B cell (primary cell): ENCODE measurements around the gene OSTF1. TPM values are rescaled to one million over a fixed set of nuclear protein-coding genes. Genes with fewer than 3 reads are reported as not detected.

Experiments
- ATAC-seq: fragments of 200-7000 bp; cut with Tn5 transposase; one replicate; pipeline ENCODE4 v1.10.0; 2021; ENCODE audit warnings: low read depth, mild to moderate bottlenecking, moderate number of reproducible peaks, moderate library complexity
- CTCF ChIA-PET: fragments of 350-600 bp; sonication (Branson Sonifier 250); formaldehyde crosslinking; loops from one replicate; lab custom pipeline; 2021; ENCODE audit warnings: antibody characterized with exemption, inconsistent platforms; lab: Charles Lee
- POLR2A ChIA-PET: fragments of 350-600 bp; sonication (Branson Sonifier 250); formaldehyde crosslinking; loops from one replicate; lab custom pipeline; 2021; ENCODE audit warnings: antibody characterized with exemption; lab: Charles Lee
- DNase-seq: peaks from one replicate; pipeline ENCODE4 v3.0.0; 2013
- H2AFZ ChIP-seq: 2 replicates; pipeline ENCODE4 v1.6.1; 2012; ENCODE audit warnings: mild to moderate bottlenecking, low read depth, low read length; ENCODE audit not compliant: insufficient read depth, poor library complexity, severe bottlenecking
- H3K27ac ChIP-seq, 2 donors: 1 replicate in 1 of 2; 2 replicates in 1 of 2; pipeline ENCODE4 v1.5.1; 2012 to 2013; ENCODE audit warnings: low read length in 2 of 2, mild to moderate bottlenecking in 2 of 2, moderate library complexity in 1 of 2
- H3K27me3 ChIP-seq, 4 experiments: fragments of 200-600 bp in 1 of 4; sonication (generic) in 1 of 4; replicated peaks in 1 of 4; 1 replicate in 2 of 4; 2 replicates in 2 of 4; pipeline versions ENCODE4 v1.6.1 to v1.7.0; 2013 to 2016; ENCODE audit warnings: low read length in 3 of 4, mild to moderate bottlenecking in 2 of 4, mixed read lengths in 1 of 4, moderate library complexity in 1 of 4; ENCODE audit not compliant: insufficient read depth in 4 of 4, control insufficient read depth in 3 of 4; ENCODE audit errors: control extremely low read depth in 1 of 4
- H3K36me3 ChIP-seq, 2 experiments: replicated peaks in 1 of 2; 1 replicate in 1 of 2; 2 replicates in 1 of 2; pipeline versions ENCODE4 v1.6.1 to v1.7.1; 2013; ENCODE audit warnings: low read length in 1 of 2; ENCODE audit not compliant: insufficient read depth in 2 of 2, control insufficient read depth in 1 of 2; ENCODE audit errors: control extremely low read depth in 1 of 2, extremely low read depth in 1 of 2
- H3K4me1 ChIP-seq, 2 donors: fragments of 200-600 bp in 1 of 2; sonication (generic) in 1 of 2; 1 replicate in 1 of 2; 2 replicates in 1 of 2; pipeline versions ENCODE4 v1.5.1 to v1.6.1; 2013 to 2017; ENCODE audit warnings: low read length in 2 of 2; ENCODE audit not compliant: control insufficient read depth in 2 of 2, insufficient read depth in 2 of 2
- H3K4me2 ChIP-seq: replicated peaks from 2 replicates; pipeline ENCODE3; 2012; ENCODE audit warnings: mild to moderate bottlenecking, low read depth, low read length; ENCODE audit not compliant: poor library complexity, severe bottlenecking
- H3K4me3 ChIP-seq, 5 experiments: fragments of 200-600 bp in 1 of 5; sonication (generic) in 1 of 5; 1 replicate in 3 of 5; 2 replicates in 2 of 5; pipeline versions ENCODE4 v1.5.1 to v1.7.0; 2011 to 2016; ENCODE audit warnings: low read length in 4 of 5, mild to moderate bottlenecking in 4 of 5, low read depth in 2 of 5, control low read depth in 1 of 5, moderate library complexity in 1 of 5; ENCODE audit not compliant: insufficient read depth in 1 of 5; ENCODE audit errors: control extremely low read depth in 1 of 5, extremely low read depth in 1 of 5
- H3K79me2 ChIP-seq: fragments of 200-600 bp; sonication (generic); one replicate; pipeline ENCODE4 v1.6.0; 2016; ENCODE audit warnings: low read length; ENCODE audit not compliant: control insufficient read depth, insufficient read depth
- H3K9ac ChIP-seq: fragments of 200-600 bp; sonication (generic); 2 replicates; pipeline ENCODE4 v1.6.1; 2017; ENCODE audit warnings: mild to moderate bottlenecking, low read length, moderate library complexity
- H3K9me3 ChIP-seq, 3 donors: one replicate each; pipeline versions ENCODE4 v1.6.1 to v1.7.1; 2013; ENCODE audit warnings: low read length in 2 of 3; ENCODE audit not compliant: control insufficient read depth in 2 of 3, insufficient read depth in 1 of 3; ENCODE audit errors: control extremely low read depth in 1 of 3
- H4K20me1 ChIP-seq: 2 replicates; pipeline ENCODE4 v1.6.0; 2012; ENCODE audit warnings: mild to moderate bottlenecking, low read length; ENCODE audit not compliant: insufficient read depth, control insufficient read depth, poor library complexity, severe bottlenecking
- H3K27ac Mint-ChIP-seq: one replicate; pipeline ENCODE4 v1.8.0; 2021; ENCODE audit warnings: mixed read lengths
- H3K27me3 Mint-ChIP-seq: one replicate; pipeline ENCODE4 v1.8.0; 2021; ENCODE audit warnings: mixed read lengths
- H3K4me1 Mint-ChIP-seq: one replicate; pipeline ENCODE4 v1.8.0; 2021; ENCODE audit warnings: mixed read lengths
- H3K4me3 Mint-ChIP-seq: one replicate; pipeline ENCODE4 v1.8.0; 2021; ENCODE audit warnings: mixed read lengths
- H3K9me3 Mint-ChIP-seq: one replicate; pipeline ENCODE4 v1.8.0; 2022; ENCODE audit warnings: mixed read lengths; ENCODE audit not compliant: insufficient read depth
- CTCF ChIP-seq: fragments of 200-600 bp; IDR thresholded peaks from one replicate; pipeline ENCODE4 v1.8.0; 2022; ENCODE audit warnings: antibody characterized with exemption, mild to moderate bottlenecking
- EZH2 ChIP-seq: IDR thresholded peaks from 2 replicates; pipeline ENCODE4 v1.6.1; 2012; ENCODE audit warnings: borderline replicate concordance, low read depth, mild to moderate bottlenecking, moderate library complexity, low read length; ENCODE audit not compliant: insufficient read depth, poor library complexity, severe bottlenecking
- WGBS: methylation state at CpG from one replicate; pipeline ENCODE4 v1.1.5; 2013; ENCODE audit warnings: missing lambda C conversion rate; ENCODE audit not compliant: insufficient coverage; 5-methylcytosine and 5-hydroxymethylcytosine counted together
- intact Hi-C: fragments of 100-400 bp; cut with micrococcal nuclease; formaldehyde crosslinking; loops from one replicate; pipeline ENCODE4 v1.10.0; 2022
- polyA plus RNA-seq: library from polyadenylated mRNA; depleted of rRNA; stranded (reverse); fragments of >200 nt; gene quantifications from 2 replicates; pipeline ENCODE4 v1.2.3, GENCODE V29; 2012
- total RNA-seq, 2 donors: library from RNA; stranded (reverse); fragments of 120-200 nt in 1 of 2; gene quantifications; 1 replicate in 1 of 2; 2 replicates in 1 of 2; pipeline versions ENCODE4 v1.2.3 to v1.2.4, GENCODE V29; 2013 to 2022

The OSTF1 gene
- total and polyA plus RNA-seq, 2 donors (not counting 1 experiment from before 2014, with no cell fraction given) = 33.8 to 62.0 TPM

GRCh38 chr9:75061169-75061568, 27.1 kb upstream of the OSTF1 start:
- no peaks in the 10 kb centered on the region for H3K9me3 Mint-ChIP-seq
- Histone ChIP-seq H3K9me3 (peaks cover 0 to 2% (median 0%) of the 10 kb centered on the region in 3 donors), H4K20me1 (no peaks in the 10 kb centered on the region), H2AFZ (no peak overlapping the region), H3K4me1 (no peaks in the 10 kb centered on the region), H3K36me3 (peaks cover 0 to 7% of the 10 kb centered on the region in 2 experiments), H3K27ac (no peak overlapping the region), H3K4me2 (no peak overlapping the region), H3K9ac (no peak overlapping the region), H3K27me3 (no peaks in the 10 kb centered on the region), H3K79me2 (no peaks in the 10 kb centered on the region), H3K4me3 (no peak overlapping the region)
- H3K27me3 Mint-ChIP-seq = no peaks in the 10 kb centered on the region
- DNase-seq (no peak), ATAC-seq (no peak)
- no peak for TF ChIP-seq EZH2
- no peak for TF ChIP-seq CTCF
- WGBS = no CpG with 5 or more reads among the region's 2 CpGs
- intact Hi-C loops = no loop called here
- CTCF ChIA-PET = interaction anchor here (0.6 kb wide), 2 partner anchors 24 to 34 kb away, joined by 3 read pairs; no protein-coding TSS in a partner anchor
- H3K27ac Mint-ChIP-seq = no peak overlapping the region
- H3K4me1 Mint-ChIP-seq = no peaks in the 10 kb centered on the region
- no peak overlapping the region for H3K4me3 Mint-ChIP-seq
- POLR2A ChIA-PET = no interaction called here

- peaks cover 1 to 11% of the 10 kb centered on the region in 2 experiments for H3K36me3 ChIP-seq
- WGBS = no CpG with 5 or more reads among the region's 1 CpG
These were observed 24.6 kb upstream of the OSTF1 start for GRCh38 chr9:75063556-75064305.

More at GRCh38 chr9:75063556-75064305, 24.6 kb upstream of the OSTF1 start:
- Mint-ChIP-seq H3K4me3 (no peak overlapping the region), H3K9me3 (no peaks in the 10 kb centered on the region), H3K27me3 (no peaks in the 10 kb centered on the region), H3K27ac (no peak overlapping the region), H3K4me1 (no peaks in the 10 kb centered on the region)
- Histone ChIP-seq H3K79me2 (no peaks in the 10 kb centered on the region), H3K27ac (no peak overlapping the region), H3K4me2 (no peak overlapping the region), H3K4me1 (no peaks in the 10 kb centered on the region), H3K27me3 (no peaks in the 10 kb centered on the region), H2AFZ (no peak overlapping the region), H3K9me3 (no peaks in the 10 kb centered on the region), H3K9ac (no peak overlapping the region), H4K20me1 (no peaks in the 10 kb centered on the region), H3K4me3 (no peak overlapping the region)
- DNase-seq (no peak), ATAC-seq (no peak)
- CTCF ChIA-PET = interaction anchor here (0.6 to 3.4 kb wide), 8 partner anchors 17 to 290 kb away, joined by 3 to 13 read pairs (median 4); partner anchors contain the start of gene CARNMT1
- intact Hi-C loops = no loop called here
- POLR2A ChIA-PET = no interaction called here
- TF ChIP-seq CTCF (no peak), EZH2 (no peak)
